GM04503 (cell line): ENCODE data around the gene BAD.

Experiments
- DNase-seq: peaks from one replicate; pipeline ENCODE4 v3.0.0-alpha.2; 2012; ENCODE audit warnings: low read depth

Gene BAD

GRCh38 chr11:64275841-64276240 lies 8.6 kb downstream of the BAD start:
- no peak for DNase-seq

GRCh38 chr11:64275031-64275800 lies 9.2 kb downstream of the BAD start:
- DNase-seq: no peak

GRCh38 chr11:64269540-64270220 lies 14.8 kb downstream of the BAD start:
- peak; percentile 99 for DNase-seq

GRCh38 chr11:64268893-64269539 lies 15.4 kb downstream of the BAD start:
- DNase-seq: no peak

- DNase-seq: no peak
These were observed 16.2 kb downstream of the BAD start for GRCh38 chr11:64268025-64268892.

GRCh38 chr11:64267207-64267945 lies 17.1 kb downstream of the BAD start:
- no peak for DNase-seq

GRCh38 chr11:64266339-64266738 lies 18.1 kb downstream of the BAD start:
- DNase-seq: no peak

GRCh38 chr11:64265176-64266160 lies 19.0 kb downstream of the BAD start:
- DNase-seq: no peak

GRCh38 chr11:64264371-64264852 lies 20.1 kb downstream of the BAD start:
- no peak for DNase-seq

- no peak for DNase-seq
These were observed 20.5 kb downstream of the BAD start for GRCh38 chr11:64263947-64264317.

GRCh38 chr11:64263021-64263946 lies 21.2 kb downstream of the BAD start:
- no peak for DNase-seq

GRCh38 chr11:64262271-64263002 lies 22.0 kb downstream of the BAD start:
- no peak for DNase-seq

- DNase-seq: no peak
These were observed 22.8 kb downstream of the BAD start for GRCh38 chr11:64261556-64262080.

GRCh38 chr11:64260147-64260708 lies 24.2 kb downstream of the BAD start:
- no peak for DNase-seq

GRCh38 chr11:64259533-64260067 lies 24.9 kb downstream of the BAD start:
- no peak for DNase-seq

GRCh38 chr11:64258946-64259532 lies 25.4 kb downstream of the BAD start:
- DNase-seq: no peak

GRCh38 chr11:64258356-64258755 lies 26.1 kb downstream of the BAD start:
- DNase-seq: no peak
